BJ (cell line): Measurements from ENCODE around the gene RRBP1. TPM values are rescaled to one million over a fixed set of nuclear protein-coding genes. Genes with fewer than 3 reads are reported as not detected.

Experiments used
- CTCF ChIA-PET: fragments of 350-600 bp; formaldehyde crosslinking; extraction: SDS; loops from one replicate; lab custom pipeline; 2021; ENCODE audit warnings: antibody characterized with exemption, inconsistent platforms; lab: Yijun Ruan, JAX
- POLR2A ChIA-PET: fragments of 300-600 bp; sonication (Branson Sonifier 250); formaldehyde crosslinking; extraction: SDS; loops from one replicate; lab custom pipeline; 2021; ENCODE audit warnings: antibody characterized with exemption; lab: Charles Lee
- DNase-seq: peaks from one replicate; pipeline ENCODE4 v3.0.0-alpha.2; 2011; ENCODE audit warnings: low read depth
- H3K27me3 ChIP-seq: 2 replicates; pipeline ENCODE4 v1.6.0; 2011; ENCODE audit warnings: low read length; ENCODE audit not compliant: control insufficient read depth, insufficient read depth
- H3K36me3 ChIP-seq: 2 replicates; pipeline ENCODE4 v1.5.1; 2011; ENCODE audit warnings: low read length; ENCODE audit not compliant: control insufficient read depth, insufficient read depth
- H3K4me3 ChIP-seq: 2 replicates; pipeline ENCODE4 v1.5.1; 2011; ENCODE audit warnings: low read depth, mild to moderate bottlenecking, control low read depth, low read length
- CTCF ChIP-seq: IDR thresholded peaks from 2 replicates; pipeline ENCODE4 v1.5.1; 2011; ENCODE audit warnings: low read depth, mild to moderate bottlenecking, control low read depth, inconsistent platforms, low read length, moderate library complexity; ENCODE audit not compliant: insufficient read depth
- polyA plus RNA-seq: library from polyadenylated mRNA; depleted of rRNA; stranded (reverse); fragments of >200 nt; gene quantifications from 2 replicates; pipeline ENCODE4 v1.2.3, GENCODE V29; 2011

Gene RRBP1
- polyA plus RNA-seq, 1 experiment: 98.7 TPM

GRCh38 chr20:17704589-17705317 lies 22.7 kb upstream of the RRBP1 start:
- no peak for TF ChIP-seq CTCF
- no peaks in the 10 kb centered on the region for H3K36me3 ChIP-seq
- 0 out of 2 replicates have a peak, but pooled peaks cover 1% of the 10 kb centered on the region for H3K27me3 ChIP-seq
- no peak for DNase-seq
- ChIA-PET CTCF (interaction anchor here (0.6 to 0.7 kb wide), 2 partner anchors 22 to 775 kb away, joined by 3 to 4 read pairs; partner anchors contain the start of gene RRBP1), POLR2A (no interaction called here)
- no peak overlapping the region for H3K4me3 ChIP-seq

GRCh38 chr20:17701826-17702225 lies 19.8 kb upstream of the RRBP1 start:
- Histone ChIP-seq H3K36me3 (no peaks in the 10 kb centered on the region), H3K4me3 (no peak overlapping the region), H3K27me3 (peaks cover 3% of the 10 kb centered on the region; the same call in 1 of the 2 replicates)
- CTCF ChIA-PET: interaction anchor here (0.6 to 1.0 kb wide), 2 partner anchors 10 to 293 kb away, joined by 3 read pairs; no protein-coding TSS in a partner anchor
- TF ChIP-seq CTCF: no peak
- POLR2A ChIA-PET: no interaction called here
- no peak for DNase-seq

DNA sequence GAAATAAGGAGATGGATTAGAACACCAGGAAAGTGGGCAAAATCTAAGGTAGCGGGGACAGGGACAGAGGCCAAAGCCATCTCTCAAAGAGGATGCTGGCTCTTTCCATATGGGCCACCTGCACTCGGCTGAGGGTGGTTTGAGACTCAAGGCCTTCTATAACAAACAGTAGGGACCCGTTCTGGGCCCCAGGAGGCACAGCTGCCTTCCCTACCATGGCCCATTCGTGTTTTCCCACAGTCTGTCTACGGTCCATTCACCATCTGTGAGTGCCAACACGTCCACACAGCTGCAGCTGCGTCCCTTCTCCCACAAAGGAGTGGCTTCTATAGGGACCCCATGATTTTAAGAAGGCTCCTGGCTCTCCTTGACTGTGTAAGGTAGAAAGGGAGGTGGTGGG lies 18.6 kb upstream of the RRBP1 start:
- ChIA-PET POLR2A (no interaction called here), CTCF (interaction anchor here (0.7 to 1.7 kb wide), 2 partner anchors 18 to 42 kb away, joined by 3 to 8 read pairs; no protein-coding TSS in a partner anchor)
- no peak for DNase-seq
- Histone ChIP-seq H3K36me3 (no peaks in the 10 kb centered on the region), H3K27me3 (peaks cover 1% of the 10 kb centered on the region; the same call in 1 of the 2 replicates), H3K4me3 (no peak overlapping the region)
- TF ChIP-seq CTCF: no peak

GRCh38 chr20:17699931-17700351 lies 17.9 kb upstream of the RRBP1 start, which contains the start of gene BANF2:
BANF2 (plus strand) TSS chr20:17699966; CDS start chr20:17725026, 25,060 bp downstream.
- peaks cover 1% of the 10 kb centered on the region; the same call in 1 of the 2 replicates for H3K27me3 ChIP-seq
- no peak for TF ChIP-seq CTCF
- H3K36me3 ChIP-seq: no peaks in the 10 kb centered on the region
- DNase-seq: no peak
- H3K4me3 ChIP-seq: no peak within 1 kb of the TSS
- POLR2A ChIA-PET: interaction anchor here (0.6 kb wide), 1 partner anchor 54 kb away, joined by 3 read pairs; no protein-coding TSS in a partner anchor
- CTCF ChIA-PET: interaction anchor here (1.1 to 1.7 kb wide), 2 partner anchors 9 to 17 kb away, joined by 3 to 8 read pairs; no protein-coding TSS in a partner anchor

GRCh38 chr20:17698384-17698783 lies 16.3 kb upstream of the RRBP1 start:
- CTCF ChIA-PET: interaction anchor here (0.7 to 3.7 kb wide), 2 partner anchors 16 to 175 kb away, joined by 3 to 11 read pairs; partner anchors contain the start of gene RRBP1

More at GRCh38 chr20:17698384-17698783, 16.3 kb upstream of the RRBP1 start:
- H3K4me3 ChIP-seq: no peak overlapping the region
- POLR2A ChIA-PET: no interaction called here
- no peaks in the 10 kb centered on the region for H3K36me3 ChIP-seq
- DNase-seq: no peak
- no peak for TF ChIP-seq CTCF
- peaks cover 3% of the 10 kb centered on the region; the same call in 1 of the 2 replicates for H3K27me3 ChIP-seq
